Parathyroid adenoma (tissue), 2 donors: ENCODE data around the gene CPM.

Source experiments
- H2AFZ ChIP-seq: fragments of 300-600 bp; sonication (generic); one replicate; pipeline ENCODE4 v1.7.0; 2017; ENCODE audit warnings: antibody characterized with exemption, mild to moderate bottlenecking
- H3K27ac ChIP-seq: fragments of 300-600 bp; sonication (generic); one replicate; pipeline ENCODE4 v1.7.0; 2017
- H3K27me3 ChIP-seq: fragments of 300-600 bp; sonication (generic); one replicate; pipeline ENCODE4 v1.7.0; 2017; ENCODE audit warnings: low read length; ENCODE audit not compliant: control insufficient read depth, insufficient read depth
- H3K36me3 ChIP-seq: fragments of 300-600 bp; sonication (generic); one replicate; pipeline ENCODE4 v1.7.0; 2017; ENCODE audit warnings: low read length; ENCODE audit not compliant: control insufficient read depth, insufficient read depth
- H3K4me1 ChIP-seq: fragments of 300-600 bp; sonication (generic); one replicate; pipeline ENCODE4 v1.7.0; 2017; ENCODE audit warnings: control low read depth
- H3K4me2 ChIP-seq: fragments of 300-600 bp; sonication (generic); one replicate; pipeline ENCODE4 v1.7.0; 2017; ENCODE audit warnings: low read length
- H3K4me3 ChIP-seq: fragments of 300-600 bp; sonication (generic); one replicate; pipeline ENCODE4 v1.7.0; 2017; ENCODE audit warnings: low read depth, low read length
- H3K79me2 ChIP-seq: fragments of 300-600 bp; sonication (generic); one replicate; pipeline ENCODE4 v1.7.0; 2017; ENCODE audit warnings: control low read depth
- H3K9ac ChIP-seq: fragments of 300-600 bp; sonication (generic); one replicate; pipeline ENCODE4 v1.7.0; 2017; ENCODE audit warnings: mild to moderate bottlenecking
- H3K9me3 ChIP-seq: fragments of 300-600 bp; sonication (generic); one replicate; pipeline ENCODE4 v1.7.0; 2017; ENCODE audit warnings: low read length; ENCODE audit not compliant: control insufficient read depth
- TF ChIP-seq, protein P1 (sequence below): fragments of 300-600 bp; sonication (generic); IDR thresholded peaks from one replicate; pipeline ENCODE4 v1.7.0; 2017; ENCODE audit warnings: antibody characterized with exemption, mild to moderate bottlenecking
- donor health status: primary hyperparathyroidism.

The CPM gene

DNA sequence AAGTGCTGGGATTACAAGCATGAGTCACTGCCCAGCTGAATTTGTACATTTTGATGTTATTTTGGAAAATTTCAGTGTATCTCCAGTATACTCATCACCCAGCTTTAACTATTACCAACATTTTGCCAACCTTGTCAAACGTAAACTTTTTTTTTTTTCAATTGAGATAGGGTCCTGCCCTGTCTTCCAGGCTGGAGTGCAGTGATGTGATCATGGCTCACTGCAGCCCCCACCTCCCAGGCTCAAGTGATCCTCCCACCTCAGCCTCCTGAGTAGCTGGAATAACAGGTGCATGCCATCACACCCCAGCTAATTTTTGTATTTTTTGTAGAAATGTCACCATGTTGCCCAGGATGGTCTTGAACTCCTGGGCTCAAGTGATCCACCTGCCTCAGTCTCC, 95.8 kb downstream of the CPM start:
- H3K4me2 ChIP-seq = no peak overlapping the region
- H2AFZ ChIP-seq = no peak overlapping the region
- no peak overlapping the region for H3K4me3 ChIP-seq
- H3K27me3 ChIP-seq = no peaks in the 10 kb centered on the region
- H3K9ac ChIP-seq = no peak overlapping the region
- H3K79me2 ChIP-seq = no peaks in the 10 kb centered on the region
- TF ChIP-seq, protein P1, sequence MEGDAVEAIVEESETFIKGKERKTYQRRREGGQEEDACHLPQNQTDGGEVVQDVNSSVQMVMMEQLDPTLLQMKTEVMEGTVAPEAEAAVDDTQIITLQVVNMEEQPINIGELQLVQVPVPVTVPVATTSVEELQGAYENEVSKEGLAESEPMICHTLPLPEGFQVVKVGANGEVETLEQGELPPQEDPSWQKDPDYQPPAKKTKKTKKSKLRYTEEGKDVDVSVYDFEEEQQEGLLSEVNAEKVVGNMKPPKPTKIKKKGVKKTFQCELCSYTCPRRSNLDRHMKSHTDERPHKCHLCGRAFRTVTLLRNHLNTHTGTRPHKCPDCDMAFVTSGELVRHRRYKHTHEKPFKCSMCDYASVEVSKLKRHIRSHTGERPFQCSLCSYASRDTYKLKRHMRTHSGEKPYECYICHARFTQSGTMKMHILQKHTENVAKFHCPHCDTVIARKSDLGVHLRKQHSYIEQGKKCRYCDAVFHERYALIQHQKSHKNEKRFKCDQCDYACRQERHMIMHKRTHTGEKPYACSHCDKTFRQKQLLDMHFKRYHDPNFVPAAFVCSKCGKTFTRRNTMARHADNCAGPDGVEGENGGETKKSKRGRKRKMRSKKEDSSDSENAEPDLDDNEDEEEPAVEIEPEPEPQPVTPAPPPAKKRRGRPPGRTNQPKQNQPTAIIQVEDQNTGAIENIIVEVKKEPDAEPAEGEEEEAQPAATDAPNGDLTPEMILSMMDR = no peak
- H3K36me3 ChIP-seq = no peaks in the 10 kb centered on the region
- H3K27ac ChIP-seq = no peak overlapping the region
- no peaks in the 10 kb centered on the region for H3K4me1 ChIP-seq
- H3K9me3 ChIP-seq = no peaks in the 10 kb centered on the region

DNA sequence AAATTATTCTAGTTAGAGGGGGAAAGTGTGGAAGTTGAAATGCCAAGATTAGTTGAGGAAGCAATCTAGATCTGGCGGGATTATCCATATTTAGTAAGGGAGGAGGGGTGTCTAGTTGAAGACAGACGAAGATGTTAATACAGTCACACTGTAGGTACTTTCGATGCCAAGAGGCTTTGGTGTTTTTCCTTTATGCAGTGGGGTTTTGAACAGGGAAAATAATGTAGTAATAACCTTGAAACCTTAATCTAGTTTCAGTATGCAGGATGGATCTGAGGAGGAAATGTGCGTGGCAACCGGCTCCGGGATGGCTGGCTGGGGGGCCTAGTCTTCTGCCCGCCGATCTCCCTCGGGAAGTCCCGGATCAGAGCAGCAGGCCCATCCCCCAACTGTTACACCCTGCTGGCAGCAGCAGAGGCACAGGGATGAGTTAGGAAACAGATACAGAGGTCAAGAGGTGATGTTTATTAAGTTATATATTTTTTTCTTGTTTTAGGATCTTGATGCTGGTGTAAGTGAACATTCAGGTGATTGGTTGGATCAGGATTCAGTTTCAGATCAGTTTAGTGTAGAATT, 97.5 kb downstream of the CPM start:
- Histone ChIP-seq H3K4me1 (no peaks in the 10 kb centered on the region), H3K27me3 (no peaks in the 10 kb centered on the region), H3K79me2 (no peaks in the 10 kb centered on the region), H2AFZ (no peak overlapping the region), H3K4me2 (no peak overlapping the region), H3K27ac (no peak overlapping the region), H3K9ac (no peak overlapping the region), H3K9me3 (no peaks in the 10 kb centered on the region), H3K4me3 (no peak overlapping the region), H3K36me3 (no peaks in the 10 kb centered on the region)
- TF ChIP-seq, protein P1 = no peak

DNA sequence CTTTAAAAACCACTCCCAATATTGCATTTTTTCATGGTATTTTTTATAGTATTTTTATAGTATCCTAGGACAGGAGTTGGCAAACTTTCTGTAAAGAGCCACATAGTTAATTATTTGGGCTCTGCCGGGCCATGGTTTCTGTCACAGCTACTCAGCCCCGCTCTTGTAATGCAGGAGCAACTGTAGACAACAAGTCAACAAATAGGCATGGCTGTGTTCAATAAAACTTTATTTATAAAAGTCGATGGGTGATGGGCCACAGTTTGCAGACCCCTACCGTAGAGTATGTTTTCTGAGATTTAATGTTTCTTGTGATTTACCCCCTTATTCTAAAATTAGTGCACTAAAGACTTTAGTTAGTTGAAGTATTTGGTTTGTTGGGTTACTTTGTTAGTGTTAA, 99.5 kb downstream of the CPM start:
- H2AFZ ChIP-seq = no peak overlapping the region
- H3K4me2 ChIP-seq = no peak overlapping the region
- no peak overlapping the region for H3K27ac ChIP-seq
- H3K9ac ChIP-seq = no peak overlapping the region
- no peaks in the 10 kb centered on the region for H3K9me3 ChIP-seq
- H3K4me3 ChIP-seq = no peak overlapping the region
- no peaks in the 10 kb centered on the region for H3K36me3 ChIP-seq
- H3K79me2 ChIP-seq = no peaks in the 10 kb centered on the region
- TF ChIP-seq, protein P1 = no peak
- H3K4me1 ChIP-seq = peaks cover 2% of the 10 kb centered on the region
- no peaks in the 10 kb centered on the region for H3K27me3 ChIP-seq

DNA sequence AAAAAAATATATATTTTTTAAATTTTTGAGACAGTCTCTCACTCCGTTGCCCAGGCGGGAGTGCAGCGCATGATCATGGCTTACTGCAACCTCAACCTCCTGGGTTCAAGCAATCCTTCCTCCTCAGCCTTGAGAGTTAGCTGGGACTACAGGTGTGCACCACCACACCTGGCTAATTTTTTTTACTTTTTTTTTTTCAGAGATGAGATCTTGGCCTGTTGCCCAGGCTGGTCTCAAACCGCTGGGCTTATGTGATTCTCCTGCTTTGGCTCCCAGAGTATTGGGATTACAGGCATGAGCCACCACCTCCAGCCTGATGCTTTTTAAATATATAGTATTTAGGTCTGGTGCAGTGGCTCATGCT, 100.5 kb downstream of the CPM start:
- peaks cover 2% of the 10 kb centered on the region for H3K4me1 ChIP-seq
- H3K4me2 ChIP-seq = no peak overlapping the region
- H2AFZ ChIP-seq = no peak overlapping the region
- no peaks in the 10 kb centered on the region for H3K27me3 ChIP-seq
- H3K9me3 ChIP-seq = no peaks in the 10 kb centered on the region
- H3K9ac ChIP-seq = no peak overlapping the region
- no peaks in the 10 kb centered on the region for H3K79me2 ChIP-seq
- no peak overlapping the region for H3K27ac ChIP-seq
- no peaks in the 10 kb centered on the region for H3K36me3 ChIP-seq
- TF ChIP-seq, protein P1 = no peak
- H3K4me3 ChIP-seq = no peak overlapping the region

DNA sequence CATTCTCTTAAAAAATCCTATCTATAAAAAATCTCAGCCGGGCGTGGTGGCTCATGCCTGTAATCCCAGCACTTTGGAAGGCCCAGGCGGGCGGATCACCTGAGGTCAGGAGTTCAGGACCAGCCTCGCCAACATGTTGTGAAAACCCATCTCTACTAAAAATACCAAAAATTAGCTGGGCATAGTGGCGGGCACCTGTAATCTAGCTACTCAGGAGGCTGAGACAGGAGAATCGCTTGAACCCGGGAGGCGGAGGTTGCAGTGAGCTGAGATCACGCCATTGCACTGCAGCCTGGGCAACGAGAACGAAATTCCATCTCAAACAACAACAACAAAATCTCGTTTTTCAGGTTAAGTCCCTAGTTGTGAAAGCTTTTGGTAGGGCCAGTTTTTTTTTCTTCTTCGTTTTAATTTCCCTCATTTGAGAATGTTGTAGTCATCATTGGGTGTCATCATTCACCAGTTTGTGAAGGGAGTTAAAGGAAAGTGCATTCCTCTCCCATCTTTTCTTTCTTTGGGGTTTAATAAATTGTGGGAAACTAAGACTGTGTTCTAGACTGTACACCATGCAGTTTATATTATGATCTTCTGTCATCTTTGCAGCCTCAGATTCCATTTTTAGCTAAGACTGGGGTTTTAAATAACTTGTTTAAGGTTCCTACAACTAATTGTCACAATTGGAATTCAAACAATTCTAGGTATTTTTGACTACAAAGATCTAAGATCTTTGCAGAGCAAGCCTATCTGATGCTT, 101.0 kb downstream of the CPM start:
- Histone ChIP-seq H3K36me3 (no peaks in the 10 kb centered on the region), H3K4me3 (no peak overlapping the region), H3K27ac (no peak overlapping the region), H3K79me2 (no peaks in the 10 kb centered on the region), H2AFZ (no peak overlapping the region), H3K27me3 (no peaks in the 10 kb centered on the region), H3K4me1 (peaks cover 2% of the 10 kb centered on the region), H3K9ac (no peak overlapping the region), H3K9me3 (no peaks in the 10 kb centered on the region), H3K4me2 (no peak overlapping the region)
- TF ChIP-seq, protein P1 = no peak
